HG03139 (cell line): ENCODE measurements around the gene GPN3.
"Not testable (repeated sequence)": the region's sequence is repeated elsewhere in the genome, so short reads cannot be mapped to it uniquely, and the experiment has no call there.

ENCODE experiments used
- ATAC-seq: cut with Tn5 transposase; IDR thresholded peaks from one replicate; pipeline ENCODE4 v1.9.1; 2021; ENCODE audit not compliant: unreplicated experiment

The GPN3 gene

GRCh38 chr12:110468214-110469048 lies at the start of gene GPN3, which contains the start of gene FAM216A:
GPN3 (minus strand) TSS chr12:110468257; CDS start chr12:110468203, 54 bp downstream.
FAM216A (plus strand) TSS chr12:110468845; CDS start chr12:110468876, 31 bp downstream.
- ATAC-seq, result peak; percentile 73

GRCh38 chr12:110516995-110517394 lies 48.9 kb upstream of the GPN3 start:
- no peak for ATAC-seq

- ATAC-seq, result no peak
These were observed 46.3 kb upstream of the GPN3 start for GRCh38 chr12:110514363-110514762.

- no peak for ATAC-seq
These were observed 45.8 kb upstream of the GPN3 start for GRCh38 chr12:110513842-110514241.

GRCh38 chr12:110508071-110508586 lies 40.1 kb upstream of the GPN3 start:
- ATAC-seq, result no peak

- ATAC-seq, result no peak
These were observed 37.3 kb upstream of the GPN3 start for GRCh38 chr12:110505332-110505731.

- no peak for ATAC-seq
These were observed 35.4 kb upstream of the GPN3 start for GRCh38 chr12:110503432-110503831.

- peak; percentile 75 for ATAC-seq
These were observed 34.0 kb upstream of the GPN3 start, which contains the start of the genes RAD9B and VPS29 for GRCh38 chr12:110501752-110502738. RAD9B (plus strand) TSS chr12:110502331; CDS start chr12:110502338, 7 bp downstream. VPS29 (minus strand) TSS chr12:110502111; CDS start chr12:110502051, 60 bp downstream.

- ATAC-seq, result peak; percentile 22
These were observed 33.3 kb upstream of the GPN3 start for GRCh38 chr12:110501399-110501751.

- ATAC-seq, result no peak
These were observed 31.1 kb upstream of the GPN3 start for GRCh38 chr12:110498984-110499706.

GRCh38 chr12:110475426-110475825 lies 7.4 kb upstream of the GPN3 start:
- no peak for ATAC-seq

GRCh38 chr12:110467847-110468213 lies 227 bp downstream of the GPN3 start:
- ATAC-seq, result no peak

- no peak for ATAC-seq
These were observed 1.3 kb downstream of the GPN3 start for GRCh38 chr12:110466791-110467190.

GRCh38 chr12:110465765-110466164 lies 2.3 kb downstream of the GPN3 start:
- not testable (repeated sequence) for ATAC-seq

- no peak for ATAC-seq
These were observed 3.0 kb downstream of the GPN3 start for GRCh38 chr12:110465024-110465423.

- not testable (repeated sequence) for ATAC-seq
These were observed 6.9 kb downstream of the GPN3 start for GRCh38 chr12:110461189-110461588.

GRCh38 chr12:110458756-110459155 lies 9.3 kb downstream of the GPN3 start:
- ATAC-seq, result no peak

- ATAC-seq, result no peak
These were observed 14.3 kb downstream of the GPN3 start for GRCh38 chr12:110453569-110454296.

GRCh38 chr12:110451263-110451662 lies 16.8 kb downstream of the GPN3 start:
- ATAC-seq, result no peak
